HG03442 (cell line): ENCODE results near the gene NOC2L.
"Not testable (repeated sequence)": the region's sequence is repeated elsewhere in the genome, so short reads cannot be mapped to it uniquely, and the experiment has no call there.

Experiments
- ATAC-seq: cut with Tn5 transposase; IDR thresholded peaks from one replicate; pipeline ENCODE4 v1.9.1; 2021; ENCODE audit warnings: mild to moderate bottlenecking, moderate library complexity; ENCODE audit not compliant: unreplicated experiment

Gene NOC2L

GRCh38 chr1:907611-908451, 51.2 kb downstream of the NOC2L start:
- no peak for ATAC-seq

- ATAC-seq = no peak
Observed at GRCh38 chr1:906600-907420, 52.2 kb downstream of the NOC2L start.

- ATAC-seq = no peak
Observed at GRCh38 chr1:905811-906599, 53.1 kb downstream of the NOC2L start.

- ATAC-seq = no peak
Observed at GRCh38 chr1:905071-905749, 53.8 kb downstream of the NOC2L start.

- ATAC-seq = no peak
Observed at GRCh38 chr1:904310-904950, 54.6 kb downstream of the NOC2L start.

GRCh38 chr1:903721-904271, 55.3 kb downstream of the NOC2L start:
- no peak for ATAC-seq

GRCh38 chr1:903305-903704, 55.8 kb downstream of the NOC2L start:
- ATAC-seq = no peak

- ATAC-seq = no peak
Observed at GRCh38 chr1:902802-903201, 56.3 kb downstream of the NOC2L start.

- ATAC-seq = no peak
Observed at GRCh38 chr1:901108-901859, 57.8 kb downstream of the NOC2L start.

- ATAC-seq = no peak
Observed at GRCh38 chr1:899636-900317, 59.3 kb downstream of the NOC2L start.

GRCh38 chr1:897951-898350, 61.1 kb downstream of the NOC2L start:
- ATAC-seq = not testable (repeated sequence)

- no peak for ATAC-seq
Observed at GRCh38 chr1:897226-897625, 61.8 kb downstream of the NOC2L start.
